NOMO-1 treated with DMSO at 0.1 percent for 48 hours (cell line): ENCODE data around the gene SECISBP2.
"Not testable (repeated sequence)": the region's sequence is repeated elsewhere in the genome, so short reads cannot be mapped to it uniquely, and the experiment has no call there.

Source experiments
- DNase-seq: peaks from one replicate; lab custom pipeline; 2025; ENCODE audit not compliant: unreplicated experiment; lab: John Stamatoyannopoulos, UW

The SECISBP2 gene

GRCh38 chr9:89318123-89319014 lies at the start of gene SECISBP2:
TSS of gene SECISBP2 (plus strand) at chr9:89318500. CDS start at chr9:89318577, 77 bp downstream.
- peak; percentile 84 for DNase-seq

- DNase-seq = no peak
These were observed 44.6 kb upstream of the SECISBP2 start for GRCh38 chr9:89273528-89274279.

GRCh38 chr9:89274838-89275237 lies 43.5 kb upstream of the SECISBP2 start:
- peak; percentile 26 for DNase-seq

GRCh38 chr9:89276040-89276439 lies 42.3 kb upstream of the SECISBP2 start:
- DNase-seq = not testable (repeated sequence)

- DNase-seq = no peak
These were observed 41.3 kb upstream of the SECISBP2 start for GRCh38 chr9:89277043-89277442.

GRCh38 chr9:89277454-89277853 lies 40.8 kb upstream of the SECISBP2 start:
- DNase-seq = no peak

GRCh38 chr9:89278551-89278950 lies 39.7 kb upstream of the SECISBP2 start:
- no peak for DNase-seq

GRCh38 chr9:89278997-89279739 lies 39.1 kb upstream of the SECISBP2 start:
- DNase-seq = peak; percentile 24

GRCh38 chr9:89281106-89281505 lies 37.2 kb upstream of the SECISBP2 start:
- DNase-seq = no peak

- DNase-seq = not testable (repeated sequence)
These were observed 35.9 kb upstream of the SECISBP2 start for GRCh38 chr9:89282248-89282968.

- no peak for DNase-seq
These were observed 34.2 kb upstream of the SECISBP2 start for GRCh38 chr9:89284076-89284475.

GRCh38 chr9:89291741-89292140 lies 26.6 kb upstream of the SECISBP2 start:
- DNase-seq = no peak

- no peak for DNase-seq
These were observed 25.3 kb upstream of the SECISBP2 start for GRCh38 chr9:89293014-89293413.

- no peak for DNase-seq
These were observed 22.9 kb upstream of the SECISBP2 start for GRCh38 chr9:89295400-89295799.

- not testable (repeated sequence) for DNase-seq
These were observed 16.3 kb upstream of the SECISBP2 start for GRCh38 chr9:89301996-89302395.

- DNase-seq = peak; percentile 63
These were observed 14.1 kb upstream of the SECISBP2 start for GRCh38 chr9:89304020-89304833.

GRCh38 chr9:89304834-89305188 lies 13.5 kb upstream of the SECISBP2 start:
- DNase-seq = peak; percentile 63

- no peak for DNase-seq
These were observed 12.4 kb upstream of the SECISBP2 start for GRCh38 chr9:89305868-89306267.

GRCh38 chr9:89309166-89309565 lies 9.1 kb upstream of the SECISBP2 start:
- no peak for DNase-seq
